Activated T-cell treated with anti-CD3 and anti-CD28 coated beads, Interleukin-2, amount 50 U/mL, for 4 hours (primary cell): ENCODE data around the gene SLC24A3. TPM values are rescaled to one million over a fixed set of nuclear protein-coding genes. Genes with fewer than 3 reads are reported as not detected.

Source experiments
- ATAC-seq, 2 donors: fragments of 200-7000 bp; cut with Tn5 transposase; one replicate each; pipeline ENCODE4 v1.10.0; 2021
- DNase-seq: peaks from one replicate; pipeline ENCODE4 v3.0.0-alpha.2; 2020
- H3K27me3 Mint-ChIP-seq: one replicate; pipeline ENCODE4 v1.8.0; 2021; ENCODE audit warnings: low read depth, mixed read lengths
- H3K36me3 Mint-ChIP-seq: one replicate; pipeline ENCODE4 v1.8.0; 2022; ENCODE audit warnings: mixed read lengths; ENCODE audit not compliant: insufficient read depth
- H3K4me1 Mint-ChIP-seq: one replicate; pipeline ENCODE4 v1.8.0; 2021; ENCODE audit warnings: low read depth, mixed read lengths
- H3K4me3 Mint-ChIP-seq: one replicate; pipeline ENCODE4 v1.8.0; 2021; ENCODE audit warnings: mild to moderate bottlenecking, moderate library complexity, mixed read lengths
- H3K9me3 Mint-ChIP-seq: one replicate; pipeline ENCODE4 v1.8.0; 2021; ENCODE audit warnings: mixed read lengths
- total RNA-seq, 3 donors: library from RNA; stranded (reverse); gene quantifications; one replicate each; pipeline ENCODE4 v1.2.1, GENCODE V29; 2021

SLC24A3 gene
- total RNA-seq, 3 donors from 2014 or later, result 0.05 to 0.10 TPM; not detected in 1

- no peak for ATAC-seq
- H3K9me3 Mint-ChIP-seq, result no peaks in the 10 kb centered on the region
- no peaks in the 10 kb centered on the region for H3K36me3 Mint-ChIP-seq
- DNase-seq, result no peak
- no peaks in the 10 kb centered on the region for H3K27me3 Mint-ChIP-seq
- H3K4me1 Mint-ChIP-seq, result no peaks in the 10 kb centered on the region
- H3K4me3 Mint-ChIP-seq, result no peak overlapping the region
Observed at GRCh38 chr20:19274001-19274400, 61.6 kb downstream of the SLC24A3 start.

- ATAC-seq (no peak), DNase-seq (no peak)
- H3K4me3 Mint-ChIP-seq, result no peak overlapping the region
- H3K36me3 Mint-ChIP-seq, result no peaks in the 10 kb centered on the region
- no peaks in the 10 kb centered on the region for H3K4me1 Mint-ChIP-seq
- H3K27me3 Mint-ChIP-seq, result no peaks in the 10 kb centered on the region
- no peaks in the 10 kb centered on the region for H3K9me3 Mint-ChIP-seq
Observed at GRCh38 chr20:19274412-19275015, 62.1 kb downstream of the SLC24A3 start.

GRCh38 chr20:19275038-19275629, 62.7 kb downstream of the SLC24A3 start:
- no peaks in the 10 kb centered on the region for H3K4me1 Mint-ChIP-seq
- H3K36me3 Mint-ChIP-seq, result no peaks in the 10 kb centered on the region
- no peak for ATAC-seq
- H3K9me3 Mint-ChIP-seq, result no peaks in the 10 kb centered on the region
- H3K4me3 Mint-ChIP-seq, result no peak overlapping the region
- H3K27me3 Mint-ChIP-seq, result no peaks in the 10 kb centered on the region
- DNase-seq, result no peak

GRCh38 chr20:19275630-19276071, 63.2 kb downstream of the SLC24A3 start:
- Mint-ChIP-seq H3K9me3 (no peaks in the 10 kb centered on the region), H3K36me3 (no peaks in the 10 kb centered on the region), H3K4me3 (no peak overlapping the region), H3K27me3 (no peaks in the 10 kb centered on the region), H3K4me1 (no peaks in the 10 kb centered on the region)
- no peak for DNase-seq
- ATAC-seq, result no peak

- ATAC-seq (no peak), DNase-seq (no peak)
- no peaks in the 10 kb centered on the region for H3K27me3 Mint-ChIP-seq
- H3K36me3 Mint-ChIP-seq, result no peaks in the 10 kb centered on the region
- H3K9me3 Mint-ChIP-seq, result no peaks in the 10 kb centered on the region
- H3K4me1 Mint-ChIP-seq, result no peaks in the 10 kb centered on the region
- H3K4me3 Mint-ChIP-seq, result no peak overlapping the region
Observed at GRCh38 chr20:19277381-19277780, 64.9 kb downstream of the SLC24A3 start.

GRCh38 chr20:19283490-19284025, 71.1 kb downstream of the SLC24A3 start:
- Mint-ChIP-seq H3K27me3 (no peaks in the 10 kb centered on the region), H3K4me1 (no peaks in the 10 kb centered on the region), H3K9me3 (no peaks in the 10 kb centered on the region), H3K36me3 (no peaks in the 10 kb centered on the region), H3K4me3 (no peak overlapping the region)
- no peak for DNase-seq
- ATAC-seq, result no peak

- Mint-ChIP-seq H3K9me3 (no peaks in the 10 kb centered on the region), H3K4me1 (no peaks in the 10 kb centered on the region), H3K27me3 (no peaks in the 10 kb centered on the region), H3K36me3 (no peaks in the 10 kb centered on the region), H3K4me3 (no peak overlapping the region)
- no peak for DNase-seq
- ATAC-seq, result no peak
Observed at GRCh38 chr20:19284400-19285178, 72.1 kb downstream of the SLC24A3 start.

GRCh38 chr20:19285436-19285835, 73.0 kb downstream of the SLC24A3 start:
- Mint-ChIP-seq H3K4me1 (no peaks in the 10 kb centered on the region), H3K9me3 (no peaks in the 10 kb centered on the region), H3K27me3 (no peaks in the 10 kb centered on the region), H3K36me3 (no peaks in the 10 kb centered on the region), H3K4me3 (no peak overlapping the region)
- DNase-seq (no peak), ATAC-seq (no peak)

GRCh38 chr20:19288061-19288460, 75.6 kb downstream of the SLC24A3 start:
- ATAC-seq (no peak), DNase-seq (no peak)
- no peak overlapping the region for H3K4me3 Mint-ChIP-seq
- H3K4me1 Mint-ChIP-seq, result no peaks in the 10 kb centered on the region
- H3K27me3 Mint-ChIP-seq, result no peaks in the 10 kb centered on the region
- H3K36me3 Mint-ChIP-seq, result no peaks in the 10 kb centered on the region
- no peaks in the 10 kb centered on the region for H3K9me3 Mint-ChIP-seq

- no peaks in the 10 kb centered on the region for H3K36me3 Mint-ChIP-seq
- ATAC-seq, result no peak
- H3K4me3 Mint-ChIP-seq, result no peak overlapping the region
- H3K4me1 Mint-ChIP-seq, result no peaks in the 10 kb centered on the region
- no peaks in the 10 kb centered on the region for H3K9me3 Mint-ChIP-seq
- DNase-seq, result no peak
- no peaks in the 10 kb centered on the region for H3K27me3 Mint-ChIP-seq
Observed at GRCh38 chr20:19288636-19289035, 76.2 kb downstream of the SLC24A3 start.

GRCh38 chr20:19289451-19289850, 77.0 kb downstream of the SLC24A3 start:
- Mint-ChIP-seq H3K9me3 (no peaks in the 10 kb centered on the region), H3K4me3 (no peak overlapping the region), H3K4me1 (no peaks in the 10 kb centered on the region)

GRCh38 chr20:19291024-19291817, 78.8 kb downstream of the SLC24A3 start:
- H3K4me1 Mint-ChIP-seq, result no peaks in the 10 kb centered on the region
- no peaks in the 10 kb centered on the region for H3K36me3 Mint-ChIP-seq
- DNase-seq (no peak), ATAC-seq (no peak)
- no peaks in the 10 kb centered on the region for H3K27me3 Mint-ChIP-seq
- H3K4me3 Mint-ChIP-seq, result no peak overlapping the region
- no peaks in the 10 kb centered on the region for H3K9me3 Mint-ChIP-seq

More at GRCh38 chr20:19289451-19289850, 77.0 kb downstream of the SLC24A3 start:
- ATAC-seq (no peak), DNase-seq (no peak)
- Mint-ChIP-seq H3K36me3 (no peaks in the 10 kb centered on the region), H3K27me3 (no peaks in the 10 kb centered on the region)

- no peak for DNase-seq
- no peaks in the 10 kb centered on the region for H3K4me1 Mint-ChIP-seq
- H3K4me3 Mint-ChIP-seq, result no peak overlapping the region
- H3K36me3 Mint-ChIP-seq, result no peaks in the 10 kb centered on the region
- no peaks in the 10 kb centered on the region for H3K9me3 Mint-ChIP-seq
- ATAC-seq, result no peak
- no peaks in the 10 kb centered on the region for H3K27me3 Mint-ChIP-seq
Observed at GRCh38 chr20:19291818-19292132, 79.3 kb downstream of the SLC24A3 start.

- peaks cover 2% of the 10 kb centered on the region for H3K27me3 Mint-ChIP-seq
- ATAC-seq (no peak), DNase-seq (no peak)
- no peaks in the 10 kb centered on the region for H3K9me3 Mint-ChIP-seq
- no peaks in the 10 kb centered on the region for H3K4me1 Mint-ChIP-seq
- H3K4me3 Mint-ChIP-seq, result no peak overlapping the region
- no peaks in the 10 kb centered on the region for H3K36me3 Mint-ChIP-seq
Observed at GRCh38 chr20:19292254-19292653, 79.8 kb downstream of the SLC24A3 start.
